K562 (cell line): ENCODE results near the gene HSF5. TPM values are rescaled to one million over a fixed set of nuclear protein-coding genes. Genes with fewer than 3 reads are reported as not detected.

Experiments
- ATAC-seq: fragments of 200-7000 bp; cut with Tn5 transposase; 3 replicates; pipeline ENCODE4 v1.9.1; 2020; ENCODE audit warnings: moderate library complexity
- BruUV-seq: library from RNA; stranded (reverse); fragments of 400-500 nt; replicated peaks from 2 replicates; lab custom pipeline; 2021; lab: Mats Ljungman, UMichigan
- CTCF ChIA-PET: fragments of 300-600 bp; formaldehyde crosslinking; extraction: SDS; loops from one replicate; lab custom pipeline; 2021; ENCODE audit warnings: low intra/inter-chr PET ratio; lab: Yijun Ruan, JAX
- POLR2A ChIA-PET: fragments of 300-600, 350-650 bp; sonication (Branson Sonifier 250); formaldehyde crosslinking; extraction: SDS; loops from one replicate; lab custom pipeline; 2021; ENCODE audit warnings: antibody characterized with exemption, inconsistent platforms; lab: Yijun Ruan, JAX
- DNase-seq, 4 experiments: peaks; one replicate each; pipeline versions ENCODE4 v3.0.0 to v3.0.0-alpha.2; 2011 to 2018; ENCODE audit warnings: low spot score in 3 of 4, mixed read lengths in 3 of 4; ENCODE audit errors: extremely low read depth in 1 of 4
- FAIRE-seq: peaks from 2 replicates; lab custom pipeline; 2011; peaks lifted over from hg19 to GRCh38; lab: Jason Lieb, UNC
- H2AFZ ChIP-seq: 2 replicates; pipeline ENCODE4 v1.6.0; 2011; ENCODE audit warnings: low read depth, low read length, control low read depth, inconsistent platforms
- H3K27ac ChIP-seq: fragments of 200-600 bp; 3 replicates; pipeline ENCODE4 v1.8.0; 2011; ENCODE audit warnings: low read depth, mild to moderate bottlenecking, control low read depth, inconsistent platforms, low read length, moderate library complexity, mixed read lengths; ENCODE audit errors: extremely low read depth
- H3K27me3 ChIP-seq, 2 experiments: fragments of 300-600 bp in 1 of 2; 2 replicates in 1 of 2; 3 replicates in 1 of 2; pipeline versions ENCODE4 v1.6.0 to v1.8.0; 2011; ENCODE audit warnings: inconsistent platforms in 2 of 2, low read length in 2 of 2, mild to moderate bottlenecking in 1 of 2, mixed read lengths in 1 of 2, moderate library complexity in 1 of 2; ENCODE audit not compliant: control insufficient read depth in 2 of 2, insufficient read depth in 2 of 2
- H3K36me3 ChIP-seq: fragments of 300-600 bp; 3 replicates; pipeline ENCODE4 v1.8.0; 2011; ENCODE audit warnings: mild to moderate bottlenecking, low read length, inconsistent platforms; ENCODE audit not compliant: control insufficient read depth, insufficient read depth
- H3K4me1 ChIP-seq, 2 experiments: fragments of 200-600 bp in 1 of 2; replicated peaks in 1 of 2; 2 replicates in 1 of 2; 3 replicates in 1 of 2; pipeline versions ENCODE4 v1.5.1 to v1.8.0; 2011; ENCODE audit warnings: inconsistent platforms in 2 of 2, low read length in 2 of 2, mild to moderate bottlenecking in 1 of 2, mixed read lengths in 1 of 2, moderate library complexity in 1 of 2; ENCODE audit not compliant: control insufficient read depth in 2 of 2, insufficient read depth in 2 of 2
- H3K4me2 ChIP-seq: 2 replicates; pipeline ENCODE4 v1.6.1; 2011; ENCODE audit warnings: low read length, control low read depth, inconsistent platforms, mixed read lengths; ENCODE audit not compliant: insufficient read depth
- H3K4me3 ChIP-seq: fragments of 200-600 bp; sonication (generic), shearing (Covaris generic); 2 replicates; pipeline ENCODE4 v1.5.1; 2016; ENCODE audit warnings: control low read depth, inconsistent platforms
- H3K79me2 ChIP-seq: fragments of 200-600 bp; 3 replicates; pipeline ENCODE4 v1.8.0; 2011; ENCODE audit warnings: low read length, inconsistent platforms; ENCODE audit not compliant: control insufficient read depth, insufficient read depth
- H3K9ac ChIP-seq, 2 experiments: 2 replicates each; pipeline versions ENCODE4 v1.6.0 to v1.6.1; 2011; ENCODE audit warnings: low read depth in 2 of 2, low read length in 2 of 2, control low read depth in 1 of 2, inconsistent platforms in 1 of 2, mild to moderate bottlenecking in 1 of 2, mixed read lengths in 1 of 2; ENCODE audit not compliant: insufficient read depth in 1 of 2
- H3K9me1 ChIP-seq: one replicate; pipeline ENCODE4 v1.6.0; 2011; ENCODE audit warnings: inconsistent platforms, mild to moderate bottlenecking, low read length, moderate library complexity; ENCODE audit not compliant: control insufficient read depth, insufficient read depth
- H3K9me3 ChIP-seq: replicated peaks from 2 replicates; pipeline ENCODE4 v1.5.1; 2011; ENCODE audit warnings: low read depth, low read length, inconsistent platforms; ENCODE audit not compliant: control insufficient read depth, insufficient read depth
- H4K20me1 ChIP-seq: replicated peaks from 2 replicates; pipeline ENCODE4 v1.6.1; 2011; ENCODE audit warnings: low read length, inconsistent platforms, mixed read lengths; ENCODE audit not compliant: control insufficient read depth, insufficient read depth
- CHD1 ChIP-seq: fragments of 200-600 bp; sonication (generic); IDR thresholded peaks from one replicate; pipeline ENCODE4 v1.6.1; 2012; ENCODE audit warnings: mild to moderate bottlenecking, moderate library complexity, low read length, inconsistent platforms
- FOSL1 ChIP-seq: fragments of 200-800 bp; sonication (Bioruptor generic); conservative IDR thresholded peaks from 2 replicates; pipeline ENCODE4 v1.6.1; 2016; ENCODE audit warnings: missing genetic modification characterization, missing compliant biosample characterization
- L3MBTL2 ChIP-seq: fragments of 450-650 bp; IDR thresholded peaks from 2 replicates; pipeline ENCODE4 v1.6.1; 2016; ENCODE audit warnings: mild to moderate bottlenecking, moderate library complexity
- TRIM24 ChIP-seq, 2 experiments: fragments of 450-650 bp; IDR thresholded peaks; 2 replicates each; pipeline ENCODE4 v1.6.1; 2016
- TRIM28 ChIP-seq: fragments of 450-650 bp; IDR thresholded peaks from 2 replicates; pipeline ENCODE4 v1.6.1; 2017
- ZBTB11 ChIP-seq, 3 experiments: fragments of 200-800 bp in 1 of 3; fragments of 250-450 bp in 1 of 3; fragments of 450-650 bp in 1 of 3; sonication (Bioruptor Pico) in 1 of 3; sonication (Bioruptor generic) in 1 of 3; formaldehyde crosslinking in 1 of 3; IDR thresholded peaks; 2 replicates each; pipeline versions ENCODE4 v1.6.1 to v1.8.0; 2016 to 2022; ENCODE audit warnings: mild to moderate bottlenecking in 2 of 3, missing genetic modification characterization in 2 of 3, missing compliant biosample characterization in 1 of 3, moderate library complexity in 1 of 3
- ZNF316 ChIP-seq: fragments of 450-650 bp; IDR thresholded peaks from 2 replicates; pipeline ENCODE4 v1.6.1; 2016
- ZZZ3 ChIP-seq: fragments of 450-650 bp; IDR thresholded peaks from 2 replicates; pipeline ENCODE4 v1.6.1; 2016; ENCODE audit warnings: antibody characterized with exemption, mild to moderate bottlenecking, moderate library complexity
- WGBS: fragments of 100-300 bp; shearing (Covaris generic); methylation state at CpG from one replicate; pipeline ENCODE4 v1.1.6; 2016; ENCODE audit warnings: low coverage, mixed read lengths; ENCODE audit not compliant: insufficient coverage; ENCODE audit errors: missing lambda C conversion rate; 5-methylcytosine and 5-hydroxymethylcytosine counted together
- in situ Hi-C: fragments of 300-500 bp; cut with MboI; formaldehyde crosslinking; loops from 4 replicates; pipeline ENCODE4 v1.15.0; 2018; ENCODE audit warnings: inconsistent platforms, mixed read lengths
- intact Hi-C: fragments of 100-400 bp; cut with micrococcal nuclease; formaldehyde crosslinking; loops from 2 replicates; pipeline ENCODE4 v1.14.2; 2022
- polyA plus RNA-seq, 8 experiments: library from polyadenylated mRNA; depleted of rRNA in 4 of 8; stranded (reverse) in 5 of 8; unstranded in 3 of 8; fragments of >200 nt; fragmentation: Nextera tagmentation in 2 of 8; fragmentation: Illumina TruSeq in 1 of 8; extraction: Ambion mirVana in 2 of 8; extraction: Trizol in 1 of 8; gene quantifications; 2 replicates each; pipeline versions ENCODE4 v1.2.1 to v1.2.3, GENCODE V29; 2011 to 2014; ENCODE audit warnings: inconsistent platforms in 1 of 8, missing spikeins in 1 of 8
- total RNA-seq, 7 experiments: library from RNA; depleted of rRNA in 6 of 7; stranded (reverse); fragments of >200 nt in 6 of 7; fragmentation: Illumina TruSeq in 2 of 7; extraction: Trizol in 2 of 7; gene quantifications; 2 replicates each; pipeline versions ENCODE4 v1.2.1 to v1.2.3, GENCODE V29; 2011 to 2021; ENCODE audit warnings: low replicate concordance in 1 of 7
- TF ChIP-seq, protein P1 (sequence below): sonication (generic); formaldehyde crosslinking; IDR thresholded peaks from 2 replicates; pipeline ENCODE4 v1.8.1; 2023; ENCODE audit warnings: mild to moderate bottlenecking, missing genetic modification reagents

Gene HSF5
- total and polyA plus RNA-seq, 9 of the 15 experiments (the other 6 are each of a cell fraction or from before 2014, with no cell fraction given), result 0.04 TPM; not detected in 8

DNA sequence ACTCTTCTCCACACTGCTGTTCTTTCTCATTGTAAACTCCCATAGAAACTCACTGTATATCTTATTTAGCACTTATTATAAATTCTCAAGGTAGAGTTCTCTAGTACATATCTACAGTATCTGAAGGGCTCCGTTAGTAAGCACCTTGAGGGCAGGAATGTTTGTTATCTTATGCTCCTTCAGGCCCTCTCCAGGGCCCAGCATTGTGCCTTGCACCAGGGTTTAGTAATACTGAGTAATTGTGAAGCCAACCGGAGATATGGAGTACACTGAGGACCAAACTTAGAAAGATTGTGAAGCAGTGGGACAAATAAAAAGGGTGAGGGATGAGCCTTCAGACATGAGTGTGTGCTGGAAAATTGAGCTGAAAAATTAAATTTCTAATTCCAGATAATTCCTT lies 97.3 kb downstream of the HSF5 start:
- no peak overlapping the region for H3K4me3 ChIP-seq
- no peak for DNase-seq
- in situ Hi-C loops, result no loop called here
- peak overlapping the region; percentile 72; the same call in 2 of the 3 replicates for H3K27ac ChIP-seq
- H3K9me1 ChIP-seq, result no peaks in the 10 kb centered on the region
- CTCF ChIA-PET, result no interaction called here
- no TSS peak for BruUV-seq
- no peaks in the 10 kb centered on the region for H4K20me1 ChIP-seq
- no peaks in the 10 kb centered on the region for H3K27me3 ChIP-seq
- 71% methylated on average over 2 of the region's 2 CpGs for WGBS
- POLR2A ChIA-PET, result interaction anchor here (1.2 to 4.7 kb wide), 2 partner anchors 9 to 11 kb away, joined by 4 to 34 read pairs; no protein-coding TSS in a partner anchor
- H2AFZ ChIP-seq, result peak overlapping the region; percentile 79
- peak overlapping the region in 1 of 2 experiments; percentile 11; a peak in 2 of 4 replicates for H3K9ac ChIP-seq
- no peaks in the 10 kb centered on the region; the same call in 1 of the 2 replicates for H3K9me3 ChIP-seq
- no peaks in the 10 kb centered on the region; the same call in 2 of the 3 replicates for H3K79me2 ChIP-seq
- no peak for ATAC-seq
- H3K4me2 ChIP-seq, result peak overlapping the region; percentile 73
- peaks cover 23 to 55% of the 10 kb centered on the region in 2 experiments for H3K4me1 ChIP-seq
- H3K36me3 ChIP-seq, result no peaks in the 10 kb centered on the region
- intact Hi-C loops, result no loop called here
- FAIRE-seq, result no peak
- TF ChIP-seq ZNF316 (peak; percentile 50), FOSL1 (tag) (0 out of 2 replicates have a peak, but pooled peaks have one; percentile 6), ZZZ3 (no peak), TRIM28 (peak; percentile 64; the same call in 1 of the 2 replicates), ZBTB11 (CRISPR knock-in tag; IDR thresholded peaks at IDR 0.05) (no peak), TRIM24 (IDR thresholded peaks at IDR 0.05) (peak in 1 of 2 experiments; percentile 36; a peak in 1 of 4 replicates), L3MBTL2 (no peak), CHD1 (no peak)
- TF ChIP-seq, protein P1, sequence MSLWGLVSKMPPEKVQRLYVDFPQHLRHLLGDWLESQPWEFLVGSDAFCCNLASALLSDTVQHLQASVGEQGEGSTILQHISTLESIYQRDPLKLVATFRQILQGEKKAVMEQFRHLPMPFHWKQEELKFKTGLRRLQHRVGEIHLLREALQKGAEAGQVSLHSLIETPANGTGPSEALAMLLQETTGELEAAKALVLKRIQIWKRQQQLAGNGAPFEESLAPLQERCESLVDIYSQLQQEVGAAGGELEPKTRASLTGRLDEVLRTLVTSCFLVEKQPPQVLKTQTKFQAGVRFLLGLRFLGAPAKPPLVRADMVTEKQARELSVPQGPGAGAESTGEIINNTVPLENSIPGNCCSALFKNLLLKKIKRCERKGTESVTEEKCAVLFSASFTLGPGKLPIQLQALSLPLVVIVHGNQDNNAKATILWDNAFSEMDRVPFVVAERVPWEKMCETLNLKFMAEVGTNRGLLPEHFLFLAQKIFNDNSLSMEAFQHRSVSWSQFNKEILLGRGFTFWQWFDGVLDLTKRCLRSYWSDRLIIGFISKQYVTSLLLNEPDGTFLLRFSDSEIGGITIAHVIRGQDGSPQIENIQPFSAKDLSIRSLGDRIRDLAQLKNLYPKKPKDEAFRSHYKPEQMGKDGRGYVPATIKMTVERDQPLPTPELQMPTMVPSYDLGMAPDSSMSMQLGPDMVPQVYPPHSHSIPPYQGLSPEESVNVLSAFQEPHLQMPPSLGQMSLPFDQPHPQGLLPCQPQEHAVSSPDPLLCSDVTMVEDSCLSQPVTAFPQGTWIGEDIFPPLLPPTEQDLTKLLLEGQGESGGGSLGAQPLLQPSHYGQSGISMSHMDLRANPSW (CRISPR knock-in tag), result no peak
